GM23248 (cell line): ENCODE data around the gene USP17L26.
"Not testable (repeated sequence)": the region's sequence is repeated elsewhere in the genome, so short reads cannot be mapped to it uniquely, and the experiment has no call there.

Experiments
- EZH2 ChIP-seq: fragments of 200-600 bp; sonication (generic); IDR thresholded peaks from 2 replicates; pipeline ENCODE4 v1.6.1; 2018; ENCODE audit warnings: antibody characterized with exemption, mild to moderate bottlenecking; ENCODE audit not compliant: insufficient read depth, poor library complexity, severe bottlenecking
- EZH2phosphoT487 ChIP-seq: fragments of 200-600 bp; sonication (generic); IDR thresholded peaks from 2 replicates; pipeline ENCODE4 v1.6.1; 2018; ENCODE audit warnings: antibody characterized with exemption, moderate library complexity, mild to moderate bottlenecking, low read depth; ENCODE audit not compliant: insufficient read depth

DNA sequence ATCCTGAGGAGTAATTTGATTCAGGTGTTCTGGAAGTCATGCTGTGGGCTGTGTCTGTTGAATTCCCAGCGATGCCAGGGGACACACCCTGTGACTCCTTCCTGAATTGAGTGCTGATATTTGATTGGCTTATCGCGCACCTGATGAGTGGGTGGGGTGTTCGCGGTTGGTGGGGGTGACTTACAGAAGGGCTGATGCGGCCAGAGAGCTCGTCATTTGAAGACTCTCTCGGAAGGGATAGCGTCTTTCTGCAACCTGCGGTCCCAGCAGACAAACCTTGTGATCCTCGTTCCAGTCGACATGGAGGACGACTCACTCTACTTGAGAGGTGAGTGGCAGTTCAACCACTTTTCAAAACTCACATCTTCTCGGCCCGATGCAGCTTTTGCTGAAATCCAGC, 9.6 kb upstream of the USP17L26 start, which contains the start of gene USP17L24:
- TF ChIP-seq EZH2phosphoT487, EZH2: not testable (repeated sequence)
